GM18519 (cell line): ENCODE data around the gene MACF1.
"Not testable (repeated sequence)": the region's sequence is repeated elsewhere in the genome, so short reads cannot be mapped to it uniquely, and the experiment has no call there.

ENCODE experiments used
- ATAC-seq: cut with Tn5 transposase; IDR thresholded peaks from one replicate; pipeline ENCODE4 v1.9.1; 2021; ENCODE audit warnings: mild to moderate bottlenecking, moderate library complexity; ENCODE audit not compliant: unreplicated experiment, low FRiP score

The MACF1 gene, protein sequence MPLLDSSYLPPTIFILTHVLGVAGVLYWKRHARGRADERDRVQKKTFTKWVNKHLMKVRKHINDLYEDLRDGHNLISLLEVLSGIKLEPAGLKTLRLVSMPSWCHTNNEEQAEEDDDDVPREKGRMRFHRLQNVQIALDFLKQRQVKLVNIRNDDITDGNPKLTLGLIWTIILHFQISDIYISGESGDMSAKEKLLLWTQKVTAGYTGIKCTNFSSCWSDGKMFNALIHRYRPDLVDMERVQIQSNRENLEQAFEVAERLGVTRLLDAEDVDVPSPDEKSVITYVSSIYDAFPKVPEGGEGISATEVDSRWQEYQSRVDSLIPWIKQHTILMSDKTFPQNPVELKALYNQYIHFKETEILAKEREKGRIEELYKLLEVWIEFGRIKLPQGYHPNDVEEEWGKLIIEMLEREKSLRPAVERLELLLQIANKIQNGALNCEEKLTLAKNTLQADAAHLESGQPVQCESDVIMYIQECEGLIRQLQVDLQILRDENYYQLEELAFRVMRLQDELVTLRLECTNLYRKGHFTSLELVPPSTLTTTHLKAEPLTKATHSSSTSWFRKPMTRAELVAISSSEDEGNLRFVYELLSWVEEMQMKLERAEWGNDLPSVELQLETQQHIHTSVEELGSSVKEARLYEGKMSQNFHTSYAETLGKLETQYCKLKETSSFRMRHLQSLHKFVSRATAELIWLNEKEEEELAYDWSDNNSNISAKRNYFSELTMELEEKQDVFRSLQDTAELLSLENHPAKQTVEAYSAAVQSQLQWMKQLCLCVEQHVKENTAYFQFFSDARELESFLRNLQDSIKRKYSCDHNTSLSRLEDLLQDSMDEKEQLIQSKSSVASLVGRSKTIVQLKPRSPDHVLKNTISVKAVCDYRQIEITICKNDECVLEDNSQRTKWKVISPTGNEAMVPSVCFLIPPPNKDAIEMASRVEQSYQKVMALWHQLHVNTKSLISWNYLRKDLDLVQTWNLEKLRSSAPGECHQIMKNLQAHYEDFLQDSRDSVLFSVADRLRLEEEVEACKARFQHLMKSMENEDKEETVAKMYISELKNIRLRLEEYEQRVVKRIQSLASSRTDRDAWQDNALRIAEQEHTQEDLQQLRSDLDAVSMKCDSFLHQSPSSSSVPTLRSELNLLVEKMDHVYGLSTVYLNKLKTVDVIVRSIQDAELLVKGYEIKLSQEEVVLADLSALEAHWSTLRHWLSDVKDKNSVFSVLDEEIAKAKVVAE (N-terminal part only)

DNA sequence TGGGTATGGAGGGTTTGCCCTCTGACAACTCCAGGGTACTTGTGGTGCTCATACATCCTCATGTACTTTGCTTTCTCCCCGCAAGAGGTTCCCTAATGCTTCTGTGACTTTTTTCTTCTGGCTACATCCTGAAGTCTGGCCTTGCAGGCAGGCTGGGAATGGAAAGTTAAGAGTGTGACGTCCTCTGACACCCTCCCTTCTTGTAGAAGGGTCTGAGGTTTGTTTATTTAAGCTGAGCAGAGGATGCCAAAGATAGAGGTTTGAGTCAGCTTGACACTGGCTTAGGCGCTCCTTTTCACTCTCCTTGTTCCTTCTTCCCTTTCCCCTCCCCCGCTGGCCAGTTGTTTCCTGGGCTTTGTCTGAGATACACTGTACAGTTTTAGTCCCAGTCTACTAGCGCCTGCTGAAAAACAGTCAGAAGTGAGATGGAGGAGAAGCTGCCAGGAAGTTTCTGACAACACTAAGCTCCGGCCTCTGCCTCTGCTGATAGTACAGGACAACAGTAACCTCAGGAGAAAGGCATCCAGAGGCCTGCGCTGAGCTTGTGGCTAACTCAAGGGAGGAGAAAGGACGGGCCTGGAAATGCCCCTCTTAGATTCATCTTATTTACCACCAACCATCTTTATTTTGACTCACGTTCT lies at the start of gene MACF1:
Gene MACF1, plus strand, starts transcription at position 255 of the 641 bp plus-strand sequence. Its CDS starts 328 bp downstream, at position 583.
- no peak for ATAC-seq

DNA sequence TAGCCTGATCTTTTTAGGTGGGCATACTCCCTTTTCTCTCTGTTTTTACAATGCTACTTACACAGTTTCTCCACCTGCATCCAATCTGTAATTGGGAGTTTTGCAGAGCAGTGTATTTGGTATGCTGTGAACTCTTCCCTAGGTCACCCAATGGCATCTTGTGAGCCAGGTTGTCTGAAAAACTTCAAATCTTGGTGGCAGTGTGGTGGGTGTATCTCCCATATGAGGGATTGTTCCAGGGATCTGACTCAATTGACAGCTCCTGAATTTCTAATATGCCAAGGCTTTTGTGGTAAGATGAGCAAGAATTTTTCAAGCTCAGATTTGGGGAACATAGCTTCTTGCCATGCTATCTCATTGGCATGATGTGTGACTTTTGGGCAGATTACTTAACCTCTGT lies 47.2 kb upstream of the MACF1 start:
- no peak for ATAC-seq

DNA sequence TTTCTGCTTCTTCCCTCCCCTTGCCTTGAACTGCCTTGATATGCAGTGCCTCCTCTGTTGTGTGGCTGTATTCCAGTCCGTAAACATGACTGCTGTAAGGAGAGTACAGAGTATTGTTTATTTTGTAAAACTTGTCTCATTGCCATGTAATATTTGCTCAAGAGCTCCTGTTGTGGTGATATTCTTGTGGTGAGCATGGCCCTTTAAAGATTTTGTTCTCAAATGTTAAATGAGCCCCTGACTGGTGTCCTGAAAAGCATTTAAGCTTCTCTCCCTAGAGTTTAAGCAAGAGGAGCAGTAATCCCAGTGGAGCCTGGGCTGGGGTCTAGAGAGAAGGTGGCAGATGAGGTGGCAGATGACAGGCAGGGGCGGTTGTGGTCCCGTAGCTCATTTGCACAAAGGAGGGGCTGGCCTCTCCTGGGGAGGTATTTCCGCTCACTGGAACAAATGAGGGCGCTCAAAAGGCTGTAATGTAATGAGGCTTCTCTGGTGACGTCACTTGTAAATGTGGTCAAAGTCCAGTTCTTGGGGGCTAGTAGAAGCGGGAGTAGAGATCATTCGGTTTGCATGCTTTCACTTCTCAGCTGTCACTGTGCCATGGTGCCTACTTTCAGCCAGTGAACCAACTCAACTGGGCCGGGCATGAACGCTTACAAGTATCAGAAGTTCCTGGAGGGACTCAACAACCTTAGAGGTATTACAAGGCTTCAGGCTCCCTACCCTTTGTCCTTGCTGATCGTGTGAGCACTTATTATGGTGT lies 46.0 kb upstream of the MACF1 start:
- ATAC-seq = no peak

DNA sequence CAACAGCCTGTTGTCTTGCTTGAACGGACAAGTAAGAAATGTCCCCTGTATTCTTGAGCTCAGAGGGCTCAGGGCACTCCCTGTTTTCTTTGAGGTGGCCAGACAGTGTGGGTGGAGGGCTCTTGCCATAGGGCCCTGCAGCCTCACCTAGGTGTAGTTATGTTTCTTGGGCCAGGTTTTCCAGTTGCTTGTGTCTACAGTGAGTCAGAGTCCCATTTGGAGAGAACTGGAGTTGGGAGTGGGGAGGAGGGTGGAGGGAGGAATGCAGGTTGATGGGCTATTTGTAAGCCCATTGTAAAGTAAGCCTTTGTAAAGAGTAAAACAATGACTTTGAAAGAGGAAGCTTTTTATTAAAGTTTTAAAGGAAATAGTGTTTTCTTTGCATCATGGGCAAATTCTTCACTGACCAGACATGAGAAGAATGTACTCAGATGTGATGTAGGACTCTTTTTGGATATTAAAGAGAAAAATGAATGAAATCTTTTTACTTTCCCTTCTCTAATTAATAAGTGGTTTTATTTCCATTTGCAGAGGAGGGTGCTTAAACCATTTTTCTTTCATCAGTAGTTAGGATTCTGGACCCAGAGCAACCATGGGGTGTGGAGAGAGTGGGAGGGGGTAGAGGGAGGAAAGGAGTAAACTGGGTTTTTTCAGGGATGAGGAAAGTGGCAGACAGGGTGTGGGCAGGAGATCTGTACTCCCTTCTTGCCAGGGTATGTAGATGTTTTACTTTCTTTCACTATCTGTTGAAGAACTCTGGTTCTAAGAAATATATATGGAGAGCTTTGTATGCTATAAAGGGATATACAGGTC lies 45.1 kb upstream of the MACF1 start:
- ATAC-seq = no peak

DNA sequence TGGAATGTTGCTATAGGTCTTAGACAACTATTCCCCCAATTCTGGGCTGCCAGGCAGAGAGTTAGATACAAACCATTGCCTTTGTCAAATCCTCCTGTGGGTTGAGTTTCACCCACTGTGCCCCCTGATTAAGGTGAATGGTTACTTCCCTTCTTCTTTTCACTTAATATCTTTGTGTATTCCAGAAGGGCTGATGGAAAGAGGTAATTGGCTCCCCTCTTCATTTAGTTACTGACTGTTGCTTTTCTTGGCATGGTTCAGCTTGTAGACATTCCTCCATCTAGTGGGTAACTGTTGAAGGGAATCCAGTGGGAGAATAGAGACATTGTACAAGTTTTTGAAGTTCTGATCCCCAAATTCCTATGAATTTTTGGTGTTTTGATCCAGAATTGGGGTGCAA lies 43.8 kb upstream of the MACF1 start:
- no peak for ATAC-seq

DNA sequence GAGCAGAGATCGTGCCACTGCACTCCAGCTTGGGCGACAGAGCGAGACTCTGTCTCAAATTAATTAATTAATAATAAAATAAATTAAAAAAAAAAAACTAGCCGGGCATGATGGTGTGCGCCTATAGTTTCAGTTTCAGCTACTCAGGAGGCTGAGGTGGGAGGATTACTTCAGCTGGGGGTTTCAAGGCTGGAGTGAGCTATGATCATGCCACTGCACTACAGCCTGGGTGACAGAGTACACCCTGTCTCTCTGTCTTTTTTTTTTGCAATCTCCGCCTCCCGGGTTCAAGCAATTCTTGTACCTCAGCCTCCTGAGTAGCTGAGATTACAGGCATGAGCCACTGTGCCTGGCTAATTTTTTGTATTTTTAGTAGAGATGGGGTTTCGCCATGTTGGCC lies 42.7 kb upstream of the MACF1 start:
- ATAC-seq = not testable (repeated sequence)

DNA sequence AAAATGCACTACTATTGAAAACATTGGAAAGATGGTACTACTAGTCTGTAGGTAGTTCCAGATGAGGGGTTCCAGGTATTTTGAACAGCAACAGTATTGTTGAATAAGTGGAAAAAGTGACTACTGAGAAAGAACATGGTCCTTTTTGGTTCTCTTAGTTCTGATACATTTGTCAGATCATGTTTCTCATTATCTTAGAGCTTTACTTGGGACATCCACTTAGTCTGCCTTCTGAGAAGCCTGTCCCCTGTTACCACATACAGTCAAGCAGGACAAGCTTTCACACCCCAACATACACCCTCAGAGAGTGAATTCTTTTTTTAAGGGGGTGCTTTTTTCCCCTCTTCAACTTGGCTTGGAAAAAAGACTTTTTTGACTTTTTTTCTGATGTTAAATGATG lies 41.0 kb upstream of the MACF1 start:
- no peak for ATAC-seq

DNA sequence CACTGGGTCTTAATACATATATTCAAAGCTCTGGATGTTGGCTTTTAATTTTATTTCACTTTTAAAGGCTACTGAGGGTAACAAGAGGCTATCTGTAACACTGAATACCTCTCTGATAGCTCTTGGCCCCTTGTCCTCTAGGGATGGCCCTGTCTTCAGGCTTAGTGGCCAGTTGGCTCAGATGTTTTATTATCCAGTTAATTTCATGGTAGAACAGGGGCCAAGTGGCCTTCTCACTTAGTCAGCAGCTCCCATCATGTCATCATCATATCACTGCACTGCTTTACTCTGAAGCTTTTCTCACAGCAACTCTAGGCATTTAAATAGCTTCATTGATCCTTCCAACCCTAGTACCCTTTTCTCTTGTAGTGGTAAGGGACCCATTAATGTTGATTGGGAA lies 40.2 kb upstream of the MACF1 start:
- ATAC-seq = no peak

DNA sequence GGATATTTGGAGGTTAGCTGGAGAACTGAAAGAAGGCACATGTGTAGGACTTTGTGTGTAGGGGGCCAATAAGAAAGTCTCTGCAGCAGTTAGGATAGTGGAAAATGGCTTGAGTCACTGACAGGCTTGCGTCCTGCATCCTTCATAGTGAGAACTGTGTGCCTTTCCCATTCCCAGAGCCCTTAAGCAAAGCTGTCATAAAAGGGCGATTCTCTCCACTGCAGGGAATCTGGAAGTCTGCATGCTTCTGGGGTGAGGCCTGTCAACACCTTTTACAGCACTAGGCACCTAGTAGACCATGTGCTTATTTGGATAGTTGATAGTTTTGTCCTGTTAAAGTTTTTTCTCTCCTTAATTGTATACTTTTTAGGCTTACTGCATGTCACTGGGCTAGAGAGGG lies 39.4 kb upstream of the MACF1 start:
- no peak for ATAC-seq

DNA sequence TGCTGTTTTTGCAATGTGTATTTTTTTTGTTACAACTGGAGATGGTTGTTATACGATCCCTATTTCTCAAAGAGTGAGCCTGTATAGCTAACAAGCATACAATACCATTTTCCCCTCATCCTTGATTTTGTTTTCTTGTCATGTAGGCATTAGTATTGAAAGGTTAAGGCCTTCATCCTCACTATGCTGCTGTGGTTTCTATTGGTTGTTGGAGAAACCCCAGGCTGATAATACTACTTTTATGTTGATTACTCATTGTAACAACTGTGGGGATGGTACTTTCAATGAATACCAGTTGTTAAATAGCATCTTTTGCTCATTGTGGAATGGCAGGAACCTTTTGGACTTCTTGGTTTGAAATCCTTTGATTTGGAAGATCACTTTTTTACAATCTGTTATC lies 39.0 kb upstream of the MACF1 start:
- no peak for ATAC-seq

DNA sequence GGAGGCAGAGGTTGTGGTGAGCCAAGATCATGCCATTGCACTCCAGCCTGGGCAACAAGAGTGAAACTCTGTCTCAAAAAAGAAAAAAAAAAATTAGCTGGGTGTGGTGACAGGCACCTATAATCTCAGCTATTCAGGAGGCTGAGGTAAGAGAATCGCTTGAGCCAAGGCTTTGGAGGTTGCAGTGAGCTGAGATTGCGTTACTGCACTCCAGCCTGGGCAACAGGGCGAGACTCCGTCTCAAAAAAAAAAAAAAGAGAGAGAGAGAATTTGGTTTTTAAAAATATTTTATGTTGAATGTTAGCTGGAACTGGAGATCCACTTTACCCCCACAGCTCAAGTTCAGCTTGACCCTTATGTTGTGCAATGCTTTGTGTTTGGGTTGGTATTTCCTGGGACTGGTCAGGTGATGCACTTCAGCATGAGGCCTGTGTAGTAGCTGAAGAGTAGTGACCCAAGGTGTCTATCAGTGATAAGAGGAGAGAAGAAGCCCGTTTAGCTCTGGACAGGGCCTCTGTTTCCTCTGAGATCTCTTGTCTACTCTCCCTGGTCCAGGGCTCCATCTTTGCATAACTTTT lies 36.8 kb upstream of the MACF1 start:
- no peak for ATAC-seq

DNA sequence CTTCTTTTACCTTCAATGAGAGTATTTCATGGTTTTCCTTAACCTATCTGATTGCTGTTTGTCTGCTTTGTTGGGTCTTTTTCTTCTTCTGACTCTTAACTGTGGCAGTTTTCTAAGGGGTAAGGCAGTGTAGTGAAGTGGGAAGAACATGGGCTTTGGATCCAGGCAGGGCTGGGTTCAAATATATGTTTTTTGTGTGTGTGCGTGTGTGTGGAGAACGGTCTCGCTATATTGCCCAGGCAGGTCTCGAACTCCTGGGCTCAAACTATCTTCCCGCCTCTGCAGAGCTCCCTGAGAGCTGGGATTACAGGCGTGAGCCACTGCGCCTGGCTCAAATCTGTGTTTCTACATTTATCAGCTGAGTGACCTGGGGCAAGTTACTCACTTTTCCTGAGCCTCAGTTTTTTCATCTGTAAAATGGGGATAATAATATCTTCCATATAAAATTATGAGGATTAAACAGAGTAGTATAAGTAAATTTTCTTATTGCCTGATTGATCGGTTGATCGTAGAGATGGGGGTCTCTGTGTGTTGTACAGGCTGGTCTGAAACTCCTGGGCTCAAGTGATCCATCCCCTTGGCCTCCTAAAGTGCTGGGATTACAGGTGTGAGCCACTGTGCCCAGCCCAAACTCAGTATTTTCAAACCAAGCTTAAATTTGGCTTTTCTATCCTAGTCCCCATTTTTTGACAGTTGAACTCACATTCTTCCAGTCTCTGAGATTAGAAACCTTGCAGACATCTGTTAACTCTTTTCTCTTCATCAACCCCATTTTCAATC lies 36.0 kb upstream of the MACF1 start:
- no peak for ATAC-seq

DNA sequence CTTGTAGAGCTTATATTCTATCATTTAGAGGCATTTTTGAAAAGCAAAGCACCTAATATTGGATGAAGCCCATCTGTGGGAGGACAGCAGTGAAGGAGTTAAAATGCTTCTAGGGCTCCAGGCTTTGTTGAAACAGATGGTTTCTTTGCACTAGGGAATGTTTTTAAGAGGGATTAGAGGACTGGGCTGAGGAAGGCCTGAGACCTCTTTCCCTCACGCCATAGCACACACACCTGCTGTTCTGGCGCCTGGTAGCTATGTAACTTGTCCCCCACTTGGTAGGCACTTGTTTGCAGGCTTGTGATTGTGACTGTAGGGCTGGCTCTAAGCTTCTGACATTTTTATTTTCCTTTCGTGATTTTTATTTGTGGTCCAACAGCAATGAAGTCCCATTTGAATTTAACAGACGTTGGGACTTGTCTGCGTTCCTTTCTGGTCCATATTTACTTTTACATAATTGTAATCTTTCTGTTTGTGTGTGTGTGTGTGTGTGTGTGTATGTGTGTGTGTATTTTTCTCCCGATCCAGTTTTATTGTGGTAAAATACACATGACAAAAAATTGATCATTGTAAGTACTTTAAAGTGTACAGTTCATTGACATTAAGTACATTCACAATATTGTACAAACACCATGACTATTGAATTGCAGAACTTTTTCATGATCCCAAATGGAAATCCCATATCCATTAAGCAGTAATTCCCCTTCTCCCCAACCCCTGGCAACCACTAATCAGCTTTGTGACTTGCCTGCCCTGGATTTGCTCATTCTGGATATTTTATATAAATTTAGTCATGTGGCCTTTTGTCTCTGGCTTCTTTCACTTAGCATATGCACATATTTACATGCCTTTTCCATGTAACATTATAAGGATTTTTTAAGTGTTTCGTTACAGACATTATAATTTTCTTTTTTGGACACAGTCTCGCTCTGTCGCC lies 33.5 kb upstream of the MACF1 start:
- ATAC-seq = no peak

DNA sequence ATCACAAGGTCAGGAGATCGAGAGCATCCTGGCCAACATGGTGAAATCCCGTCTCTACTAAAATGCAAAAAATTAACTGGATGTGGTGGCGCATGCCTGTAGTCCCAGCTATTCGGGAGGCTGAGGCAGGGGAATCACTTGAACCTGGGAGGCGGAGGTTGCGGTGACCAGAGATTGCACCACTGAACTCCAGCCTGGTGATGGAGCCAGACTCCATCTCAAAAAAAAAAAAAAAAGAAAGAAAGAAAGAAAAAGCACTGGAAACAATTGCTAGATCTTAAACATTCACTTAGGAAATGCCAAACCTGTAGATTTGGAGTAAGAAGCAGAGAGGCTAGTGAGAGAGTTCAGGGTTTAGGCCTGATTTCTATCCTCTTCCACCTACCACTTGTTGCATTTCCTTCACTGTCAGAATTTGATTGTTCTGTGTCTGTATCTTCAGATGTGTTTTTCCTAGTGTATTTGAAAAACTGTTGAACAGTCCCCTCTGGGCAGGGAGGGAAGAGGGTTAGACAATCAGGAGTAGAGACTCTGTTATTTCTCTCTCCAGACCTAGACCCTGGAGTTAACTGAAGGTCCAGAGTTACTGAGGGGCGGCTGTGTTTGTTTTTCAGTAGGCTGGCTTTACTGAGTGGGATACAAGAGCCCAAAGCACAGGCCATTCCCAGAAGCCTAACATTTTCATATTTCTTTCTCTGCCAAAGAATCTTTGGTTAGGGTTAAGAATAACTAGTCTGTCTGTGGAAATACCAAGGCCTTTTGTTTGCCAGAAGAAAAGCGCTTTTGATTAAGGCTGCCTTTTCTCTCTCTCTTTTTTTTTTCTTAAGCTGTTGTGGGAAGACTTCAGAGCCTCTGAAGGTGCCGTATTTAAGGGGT lies 31.1 kb upstream of the MACF1 start:
- no peak for ATAC-seq

DNA sequence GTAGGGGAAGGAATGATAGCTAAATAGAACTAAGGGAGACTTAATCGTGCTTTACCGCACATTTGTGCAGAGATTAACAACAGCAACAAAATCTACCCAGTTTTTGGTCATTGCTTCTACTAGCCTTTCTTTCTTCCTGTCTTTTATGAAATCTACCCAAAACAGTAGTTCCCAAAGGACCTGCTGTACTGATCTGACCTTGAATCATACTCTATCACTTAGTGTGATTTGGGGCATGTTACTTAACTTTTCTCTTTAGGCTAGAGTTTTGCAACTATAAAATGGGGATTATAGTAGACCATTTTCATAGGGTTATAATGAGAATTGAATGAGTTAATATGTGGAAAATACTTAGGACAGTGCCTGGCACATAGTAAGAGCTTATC lies 30.5 kb upstream of the MACF1 start:
- no peak for ATAC-seq
